Common myeloid progenitor, CD34-positive (primary cell): ENCODE data around the gene PLXNA4.

Experiments used
- CTCF ChIA-PET: fragments of 350-600 bp; sonication (Branson Sonifier 250); formaldehyde crosslinking; loops from one replicate; lab custom pipeline; 2021; ENCODE audit warnings: antibody characterized with exemption; lab: Charles Lee
- POLR2A ChIA-PET: fragments of 350-600 bp; sonication (Branson Sonifier 250); formaldehyde crosslinking; loops from one replicate; lab custom pipeline; 2021; ENCODE audit warnings: antibody characterized with exemption; lab: Charles Lee
- DNase-seq, 3 donors: peaks; one replicate each; pipeline versions ENCODE4 v3.0.0 to v3.0.0-alpha.2; 2013
- H3K27ac ChIP-seq, 2 experiments: 1 replicate in 1 of 2; 2 replicates in 1 of 2; pipeline ENCODE4 v1.7.0; 2013; ENCODE audit warnings: inconsistent platforms in 2 of 2, low read length in 2 of 2, mild to moderate bottlenecking in 2 of 2, low read depth in 1 of 2, moderate library complexity in 1 of 2; ENCODE audit not compliant: severe bottlenecking in 2 of 2, insufficient read depth in 1 of 2, poor library complexity in 1 of 2
- H3K27me3 ChIP-seq, 5 experiments: replicated peaks in 2 of 5; 1 replicate in 3 of 5; 2 replicates in 2 of 5; pipeline versions ENCODE4 v1.6.1 to v1.7.0; 2013; ENCODE audit warnings: low read length in 4 of 5, mild to moderate bottlenecking in 2 of 5, moderate library complexity in 2 of 5, inconsistent platforms in 1 of 5; ENCODE audit not compliant: insufficient read depth in 5 of 5, control insufficient read depth in 4 of 5
- H3K36me3 ChIP-seq, 4 experiments: 1 replicate in 2 of 4; 2 replicates in 2 of 4; pipeline versions ENCODE4 v1.6.1 to v1.7.0; 2013; ENCODE audit warnings: low read length in 3 of 4, control low read depth in 1 of 4, mild to moderate bottlenecking in 1 of 4; ENCODE audit not compliant: control insufficient read depth in 4 of 4, insufficient read depth in 4 of 4
- H3K4me1 ChIP-seq, 4 experiments: 1 replicate in 3 of 4; 2 replicates in 1 of 4; pipeline versions ENCODE4 v1.6.1 to v1.7.1; 2013; ENCODE audit warnings: low read length in 3 of 4, mild to moderate bottlenecking in 3 of 4, control low read depth in 1 of 4, inconsistent platforms in 1 of 4, moderate library complexity in 1 of 4; ENCODE audit not compliant: control insufficient read depth in 4 of 4, insufficient read depth in 4 of 4; ENCODE audit errors: control extremely low read depth in 1 of 4
- H3K4me3 ChIP-seq, 7 experiments: 1 replicate in 4 of 7; 2 replicates in 3 of 7; pipeline versions ENCODE4 v1.5.1 to v1.7.0; 2013; ENCODE audit warnings: mild to moderate bottlenecking in 7 of 7, low read length in 6 of 7, moderate library complexity in 6 of 7, inconsistent platforms in 2 of 7, low read depth in 2 of 7, control low read depth in 1 of 7; ENCODE audit not compliant: insufficient read depth in 4 of 7, control insufficient read depth in 1 of 7; ENCODE audit errors: extremely low read depth in 1 of 7
- H3K9me3 ChIP-seq, 5 experiments: 1 replicate in 4 of 5; 2 replicates in 1 of 5; pipeline versions ENCODE4 v1.6.1 to v1.7.1; 2013; ENCODE audit warnings: low read length in 4 of 5, mild to moderate bottlenecking in 2 of 5, inconsistent platforms in 1 of 5, low read depth in 1 of 5, moderate library complexity in 1 of 5; ENCODE audit not compliant: control insufficient read depth in 4 of 5, insufficient read depth in 2 of 5; ENCODE audit errors: control extremely low read depth in 1 of 5
- WGBS: methylation state at CpG from one replicate; pipeline ENCODE4 v1.1.5; 2013; ENCODE audit not compliant: insufficient coverage; 5-methylcytosine and 5-hydroxymethylcytosine counted together

PLXNA4 gene

GRCh38 chr7:132290021-132290420 lies 286.2 kb downstream of the PLXNA4 start:
- WGBS = 73% methylated on average over 5 of the region's 5 CpGs
- Histone ChIP-seq H3K4me1 (no peaks in the 10 kb centered on the region), H3K27me3 (peaks cover 0 to 3% (median 2%) of the 10 kb centered on the region in 5 experiments), H3K36me3 (no peaks in the 10 kb centered on the region), H3K4me3 (no peak overlapping the region), H3K9me3 (no peaks in the 10 kb centered on the region), H3K27ac (no peak overlapping the region)
- DNase-seq = no peak
- POLR2A ChIA-PET = no interaction called here
- CTCF ChIA-PET = no interaction called here

- Histone ChIP-seq H3K27ac (no peak overlapping the region), H3K4me1 (no peaks in the 10 kb centered on the region), H3K4me3 (no peak overlapping the region), H3K27me3 (peaks cover 0 to 3% (median 3%) of the 10 kb centered on the region in 5 experiments), H3K36me3 (no peaks in the 10 kb centered on the region), H3K9me3 (no peaks in the 10 kb centered on the region)
- DNase-seq = no peak
- POLR2A ChIA-PET = no interaction called here
- 91% methylated on average over 5 of the region's 5 CpGs for WGBS
- CTCF ChIA-PET = no interaction called here
Measured at GRCh38 chr7:132286836-132287235, 289.4 kb downstream of the PLXNA4 start.

GRCh38 chr7:132280335-132280734 lies 295.9 kb downstream of the PLXNA4 start:
- no peaks in the 10 kb centered on the region for H3K36me3 ChIP-seq
- no peak overlapping the region for H3K4me3 ChIP-seq
- ChIA-PET CTCF (interaction anchor here (1.1 kb wide), 1 partner anchor 13 kb away, joined by 3 read pairs; no protein-coding TSS in a partner anchor), POLR2A (no interaction called here)
- WGBS = 100% methylated on average over 1 of the region's 2 CpGs
- no peak overlapping the region for H3K27ac ChIP-seq
- H3K27me3 ChIP-seq = peaks cover 0 to 10% (median 7%) of the 10 kb centered on the region in 5 experiments
- no peak for DNase-seq
- no peaks in the 10 kb centered on the region for H3K9me3 ChIP-seq
- H3K4me1 ChIP-seq = no peaks in the 10 kb centered on the region

GRCh38 chr7:132279718-132280117 lies 296.6 kb downstream of the PLXNA4 start:
- ChIA-PET CTCF (no interaction called here), POLR2A (no interaction called here)
- DNase-seq = no peak
- H3K36me3 ChIP-seq = no peaks in the 10 kb centered on the region
- no peaks in the 10 kb centered on the region for H3K4me1 ChIP-seq
- H3K4me3 ChIP-seq = no peak overlapping the region
- H3K27me3 ChIP-seq = peaks cover 0 to 10% (median 7%) of the 10 kb centered on the region in 5 experiments
- H3K9me3 ChIP-seq = no peaks in the 10 kb centered on the region
- H3K27ac ChIP-seq = no peak overlapping the region
- 100% methylated on average over 2 of the region's 4 CpGs for WGBS

- DNase-seq = no peak
- H3K27me3 ChIP-seq = peaks cover 0 to 10% (median 7%) of the 10 kb centered on the region in 5 experiments
- H3K9me3 ChIP-seq = no peaks in the 10 kb centered on the region
- H3K36me3 ChIP-seq = no peaks in the 10 kb centered on the region
- CTCF ChIA-PET = no interaction called here
- H3K4me1 ChIP-seq = no peaks in the 10 kb centered on the region
- no peak overlapping the region for H3K4me3 ChIP-seq
- H3K27ac ChIP-seq = no peak overlapping the region
- WGBS = 92% methylated on average over 5 of the region's 5 CpGs
- POLR2A ChIA-PET = no interaction called here
Measured at GRCh38 chr7:132276976-132277725, 299.1 kb downstream of the PLXNA4 start.

GRCh38 chr7:132276234-132276630 lies 300.0 kb downstream of the PLXNA4 start:
- Histone ChIP-seq H3K4me1 (no peaks in the 10 kb centered on the region), H3K36me3 (no peaks in the 10 kb centered on the region), H3K4me3 (no peak overlapping the region), H3K9me3 (no peaks in the 10 kb centered on the region), H3K27me3 (peaks cover 0 to 10% (median 7%) of the 10 kb centered on the region in 5 experiments), H3K27ac (no peak overlapping the region)
- ChIA-PET POLR2A (no interaction called here), CTCF (no interaction called here)
- 50% methylated on average over 1 of the region's 3 CpGs for WGBS
- DNase-seq = no peak

- DNase-seq = no peak
- CTCF ChIA-PET = no interaction called here
- no peaks in the 10 kb centered on the region for H3K9me3 ChIP-seq
- POLR2A ChIA-PET = no interaction called here
- peaks cover 0 to 10% (median 7%) of the 10 kb centered on the region in 5 experiments for H3K27me3 ChIP-seq
- WGBS = 95% methylated on average over 4 of the region's 4 CpGs
- no peaks in the 10 kb centered on the region for H3K4me1 ChIP-seq
- H3K36me3 ChIP-seq = no peaks in the 10 kb centered on the region
- no peak overlapping the region for H3K4me3 ChIP-seq
- no peak overlapping the region for H3K27ac ChIP-seq
Measured at GRCh38 chr7:132275416-132276233, 300.6 kb downstream of the PLXNA4 start.
